GM12892 (cell line): Measurements from ENCODE around the gene KCNIP1.

Experiments used
- POLR2A ChIP-seq: IDR thresholded peaks from 2 replicates; pipeline ENCODE4 v1.6.1; 2011; ENCODE audit warnings: low read depth, low read length, control low read depth
- POLR2AphosphoS5 ChIP-seq: IDR thresholded peaks from 2 replicates; pipeline ENCODE4 v1.6.1; 2011; ENCODE audit warnings: low read depth, low read length, control low read depth
- TAF1 ChIP-seq: IDR thresholded peaks from 2 replicates; pipeline ENCODE4 v1.6.1; 2011; ENCODE audit warnings: low read depth, mild to moderate bottlenecking, control low read depth, low read length, borderline replicate concordance

DNA sequence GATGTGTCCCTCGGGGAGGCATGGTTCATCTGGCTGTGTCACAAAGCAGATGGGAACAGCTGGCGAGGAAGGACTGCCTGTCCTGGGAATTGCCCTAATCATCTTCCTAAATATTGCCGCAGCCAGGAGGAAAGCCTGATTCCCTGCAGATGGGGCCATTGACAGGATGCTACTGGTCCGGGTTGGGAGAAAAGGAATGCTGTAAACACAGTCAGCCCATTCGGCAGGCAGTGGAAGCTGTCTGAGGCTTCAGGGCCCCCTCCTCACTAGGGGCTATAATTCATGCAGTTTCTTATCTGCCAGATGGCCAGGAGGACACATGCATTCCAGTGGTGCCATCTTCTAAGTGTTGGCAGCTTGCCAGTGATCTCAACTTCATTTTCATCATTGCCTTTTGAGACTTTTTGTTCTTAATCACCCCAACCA, 110.3 kb downstream of the KCNIP1 start:
- TF ChIP-seq POLR2A (no peak), TAF1 (no peak), POLR2AphosphoS5 (no peak)
